ENCODE measurements around the gene RAB3GAP2.

DNA sequence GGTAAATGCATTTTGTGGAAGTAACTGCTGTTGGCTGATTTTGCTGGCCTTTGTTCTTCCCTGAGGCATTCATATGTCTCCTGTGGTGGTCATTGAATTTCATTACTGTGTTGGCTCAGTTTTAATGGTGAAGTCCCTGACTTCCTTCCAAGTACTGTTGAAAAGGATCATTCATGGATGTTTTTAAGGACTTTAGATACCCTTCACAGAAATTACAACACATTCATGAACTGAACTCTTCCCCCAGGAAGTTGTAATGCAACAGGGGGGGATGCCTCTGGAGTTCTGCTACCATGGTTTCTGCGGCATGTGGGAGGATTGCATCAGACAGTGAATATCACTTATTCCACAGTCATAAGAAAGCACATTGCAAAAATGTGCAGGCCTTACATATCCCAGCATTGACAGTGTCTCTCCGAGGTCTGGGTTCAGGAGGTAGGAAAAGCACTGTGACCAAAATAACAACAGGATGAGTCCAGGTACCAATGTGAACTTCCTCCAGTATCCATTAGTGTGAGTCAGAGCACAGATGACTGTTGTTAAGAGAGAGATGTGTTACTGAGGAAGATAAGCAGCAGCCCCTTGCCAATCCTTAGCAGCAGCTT, 2.1 kb upstream of the RAB3GAP2 start:
- TF ChIP-seq POLR2A (IDR thresholded peaks at IDR 0.05; ENCODE audit: low read length) (no peak), GATA1 (IDR thresholded peaks at IDR 0.05; ENCODE audit: low read depth, low read length) (no peak)

All from erythroblast (primary cell).